ENCODE data around the gene FAR1.

DNA sequence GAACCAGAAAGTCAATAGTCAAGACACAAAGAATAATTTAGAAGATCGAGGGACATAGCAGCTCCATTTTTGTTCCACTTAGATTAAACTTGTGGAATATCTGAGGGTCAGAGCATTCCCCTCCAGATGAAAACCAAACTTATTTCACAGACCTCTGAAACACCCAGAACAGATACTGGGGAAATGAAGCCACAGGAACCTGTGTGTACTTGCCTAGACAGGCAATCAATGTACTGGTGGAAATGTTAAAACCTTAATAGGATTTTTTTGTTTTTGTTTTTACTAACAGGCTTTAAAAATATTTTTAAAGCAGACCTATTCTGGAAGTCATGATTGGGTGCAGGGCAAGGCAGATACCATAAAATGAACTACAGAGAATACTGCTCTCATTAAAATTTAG is 4.1 kb upstream of the FAR1 start:
- TF ChIP-seq, protein P1, sequence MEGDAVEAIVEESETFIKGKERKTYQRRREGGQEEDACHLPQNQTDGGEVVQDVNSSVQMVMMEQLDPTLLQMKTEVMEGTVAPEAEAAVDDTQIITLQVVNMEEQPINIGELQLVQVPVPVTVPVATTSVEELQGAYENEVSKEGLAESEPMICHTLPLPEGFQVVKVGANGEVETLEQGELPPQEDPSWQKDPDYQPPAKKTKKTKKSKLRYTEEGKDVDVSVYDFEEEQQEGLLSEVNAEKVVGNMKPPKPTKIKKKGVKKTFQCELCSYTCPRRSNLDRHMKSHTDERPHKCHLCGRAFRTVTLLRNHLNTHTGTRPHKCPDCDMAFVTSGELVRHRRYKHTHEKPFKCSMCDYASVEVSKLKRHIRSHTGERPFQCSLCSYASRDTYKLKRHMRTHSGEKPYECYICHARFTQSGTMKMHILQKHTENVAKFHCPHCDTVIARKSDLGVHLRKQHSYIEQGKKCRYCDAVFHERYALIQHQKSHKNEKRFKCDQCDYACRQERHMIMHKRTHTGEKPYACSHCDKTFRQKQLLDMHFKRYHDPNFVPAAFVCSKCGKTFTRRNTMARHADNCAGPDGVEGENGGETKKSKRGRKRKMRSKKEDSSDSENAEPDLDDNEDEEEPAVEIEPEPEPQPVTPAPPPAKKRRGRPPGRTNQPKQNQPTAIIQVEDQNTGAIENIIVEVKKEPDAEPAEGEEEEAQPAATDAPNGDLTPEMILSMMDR (IDR thresholded peaks at IDR 0.05; ENCODE audit: low read depth, low read length, poor library complexity, severe bottlenecking): no peak
- no peak for TF ChIP-seq EZH2phosphoT487 (IDR thresholded peaks at IDR 0.05; ENCODE audit: borderline replicate concordance, low read length)
